Hepatocyte (in vitro differentiated cells): ENCODE results near the gene RAB21.

Source experiments
- CTCF ChIP-seq: fragments of 200-600 bp; sonication (generic); IDR thresholded peaks from 2 replicates; pipeline ENCODE4 v1.5.1; 2016; ENCODE audit warnings: antibody characterized with exemption, mild to moderate bottlenecking; ENCODE audit not compliant: poor library complexity
- EZH2 ChIP-seq: fragments of 200-600 bp; sonication (generic); IDR thresholded peaks from 2 replicates; pipeline ENCODE4 v1.6.1; 2016; ENCODE audit warnings: antibody characterized with exemption, mild to moderate bottlenecking, borderline replicate concordance
- EZH2phosphoT487 ChIP-seq: fragments of 200-600 bp; sonication (generic); IDR thresholded peaks from one replicate; pipeline ENCODE4 v1.6.1; 2018; ENCODE audit warnings: antibody characterized with exemption, mild to moderate bottlenecking, low read depth, moderate library complexity; ENCODE audit not compliant: unreplicated experiment, severe bottlenecking

DNA sequence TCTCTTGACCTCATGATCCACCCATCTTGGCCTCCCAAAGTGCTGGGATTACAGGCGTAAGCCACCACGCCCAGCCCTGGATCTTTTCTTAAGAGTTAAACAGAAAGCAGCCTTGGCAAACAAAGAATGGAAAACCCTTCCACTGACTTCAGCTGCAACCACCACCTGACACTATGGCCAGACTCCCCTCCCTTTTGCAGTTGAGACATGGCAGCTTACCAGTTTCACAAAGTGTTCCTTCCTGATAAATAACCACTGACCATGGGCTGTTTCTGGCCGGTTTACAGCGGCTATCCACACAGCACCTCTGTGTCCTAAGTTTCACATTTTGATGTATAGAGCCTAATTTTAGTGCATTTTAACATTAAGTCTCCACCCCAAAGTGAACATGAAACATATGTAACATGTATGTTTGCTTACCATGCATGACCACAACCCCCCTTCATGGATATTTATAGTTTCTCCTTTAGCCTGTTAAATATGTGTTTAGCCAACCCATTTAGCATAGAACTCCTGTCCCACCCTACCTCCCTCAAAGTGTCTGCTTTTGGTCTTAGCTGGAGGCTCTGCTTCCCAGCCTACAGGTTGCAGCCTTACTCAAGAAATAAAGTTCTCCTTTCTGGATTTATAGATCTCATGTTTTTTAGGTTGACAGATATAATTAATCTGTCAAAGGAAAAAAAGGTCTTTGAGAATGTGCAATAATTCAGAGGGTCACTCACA, 32.7 kb upstream of the RAB21 start:
- TF ChIP-seq CTCF = no peak
- no peak for TF ChIP-seq EZH2
- no peak for TF ChIP-seq EZH2phosphoT487
